NCI-H1092 treated with DMSO at 0.1 percent for 48 hours (cell line): ENCODE data around the gene OR2G6.
"Not testable (repeated sequence)": the region's sequence is repeated elsewhere in the genome, so short reads cannot be mapped to it uniquely, and the experiment has no call there.

ENCODE experiments used
- DNase-seq: peaks from one replicate; lab custom pipeline; 2025; lab: John Stamatoyannopoulos, UW

OR2G6 gene

GRCh38 chr1:248574657-248575056 lies 66.8 kb downstream of the OR2G6 start, which contains the start of gene OR2T34:
Gene OR2T34 (minus strand): TSS chr1:248574757. CDS start chr1:248574757, 0 bp downstream.
- DNase-seq, result not testable (repeated sequence)

- no peak for DNase-seq
Measured at GRCh38 chr1:248576260-248576980, 68.5 kb downstream of the OR2G6 start.
